Globus pallidus (tissue), 1 donor: ENCODE results near the gene ZBTB42.

Experiments used
- DNase-seq: peaks from one replicate; pipeline ENCODE4 v3.0.0-alpha.2; 2015; ENCODE audit warnings: low spot score

ZBTB42 gene

GRCh38 chr14:104800771-104801519 lies at the start of gene ZBTB42:
ZBTB42 (plus strand) TSS chr14:104801101; CDS start chr14:104801198, 97 bp downstream.
- no peak for DNase-seq

- no peak for DNase-seq
Observed at GRCh38 chr14:104751539-104752422, 49.1 kb upstream of the ZBTB42 start.

- no peak for DNase-seq
Observed at GRCh38 chr14:104752423-104752734, 48.5 kb upstream of the ZBTB42 start.

- peak; percentile 99 for DNase-seq
Observed at GRCh38 chr14:104752735-104753527, 48.0 kb upstream of the ZBTB42 start, which contains the start of gene SIVA1. SIVA1 (plus strand) TSS chr14:104753147; CDS start chr14:104753202, 55 bp downstream.

GRCh38 chr14:104753528-104754212 lies 47.2 kb upstream of the ZBTB42 start:
- no peak for DNase-seq

- no peak for DNase-seq
Observed at GRCh38 chr14:104754213-104754851, 46.6 kb upstream of the ZBTB42 start.

- no peak for DNase-seq
Observed at GRCh38 chr14:104755621-104756020, 45.3 kb upstream of the ZBTB42 start.

GRCh38 chr14:104756477-104757237 lies 44.2 kb upstream of the ZBTB42 start:
- no peak for DNase-seq

- DNase-seq, result no peak
Observed at GRCh38 chr14:104757238-104757585, 43.7 kb upstream of the ZBTB42 start.

GRCh38 chr14:104757681-104758392 lies 43.1 kb upstream of the ZBTB42 start:
- DNase-seq, result no peak

- DNase-seq, result no peak
Observed at GRCh38 chr14:104758981-104759969, 41.6 kb upstream of the ZBTB42 start.

- no peak for DNase-seq
Observed at GRCh38 chr14:104765517-104765916, 35.4 kb upstream of the ZBTB42 start.

GRCh38 chr14:104766256-104766862 lies 34.5 kb upstream of the ZBTB42 start:
- DNase-seq, result no peak

- no peak for DNase-seq
Observed at GRCh38 chr14:104766863-104767633, 33.9 kb upstream of the ZBTB42 start.

- DNase-seq, result no peak
Observed at GRCh38 chr14:104767634-104767918, 33.3 kb upstream of the ZBTB42 start.

GRCh38 chr14:104768437-104769323 lies 32.2 kb upstream of the ZBTB42 start:
- peak; percentile 69 for DNase-seq
